GM18511 (cell line): Measurements from ENCODE around the gene CANT1.
"Not testable (repeated sequence)": the region's sequence is repeated elsewhere in the genome, so short reads cannot be mapped to it uniquely, and the experiment has no call there.

Experiments
- ATAC-seq: cut with Tn5 transposase; IDR thresholded peaks from one replicate; pipeline ENCODE4 v1.9.1; 2021; ENCODE audit warnings: mild to moderate bottlenecking, moderate library complexity; ENCODE audit not compliant: unreplicated experiment

The CANT1 gene

DNA sequence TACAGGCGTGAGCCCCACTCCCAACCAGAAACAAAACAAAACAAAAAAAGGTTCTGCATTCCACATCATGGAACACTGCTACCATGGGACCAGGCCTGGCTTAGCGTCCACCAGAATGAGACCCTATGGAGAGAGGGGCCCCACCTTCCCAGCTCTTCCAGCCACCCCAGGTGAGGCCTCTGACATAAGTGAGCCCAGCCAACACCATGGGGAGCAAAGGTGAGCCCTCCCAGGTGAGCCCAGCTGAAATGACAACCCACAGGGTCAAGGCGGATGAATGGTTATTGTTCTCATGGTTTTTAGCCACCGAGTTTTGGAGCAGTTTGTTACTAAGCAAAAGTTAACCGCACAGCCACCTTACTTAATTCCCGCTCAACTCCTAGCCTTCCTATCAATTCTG, 46.2 kb downstream of the CANT1 start:
- ATAC-seq, result no peak

DNA sequence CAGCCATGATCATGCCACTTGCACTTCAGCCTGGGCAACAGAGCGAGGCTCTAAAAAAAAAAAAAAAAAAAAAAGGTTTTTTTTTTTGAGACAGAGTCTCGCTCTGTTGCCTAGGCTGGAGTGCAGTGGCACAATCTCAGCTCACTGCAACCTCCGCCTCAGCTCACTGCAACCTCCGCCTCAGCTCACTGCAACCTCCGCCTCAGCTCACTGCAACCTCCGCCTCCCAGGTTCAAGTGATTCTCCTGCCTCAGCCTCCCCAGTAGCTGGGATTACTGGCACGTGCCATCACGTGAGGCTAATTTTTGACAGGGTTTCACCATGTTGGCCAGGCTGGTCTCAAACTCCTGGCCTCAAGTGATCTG, 46.6 kb downstream of the CANT1 start:
- not testable (repeated sequence) for ATAC-seq

DNA sequence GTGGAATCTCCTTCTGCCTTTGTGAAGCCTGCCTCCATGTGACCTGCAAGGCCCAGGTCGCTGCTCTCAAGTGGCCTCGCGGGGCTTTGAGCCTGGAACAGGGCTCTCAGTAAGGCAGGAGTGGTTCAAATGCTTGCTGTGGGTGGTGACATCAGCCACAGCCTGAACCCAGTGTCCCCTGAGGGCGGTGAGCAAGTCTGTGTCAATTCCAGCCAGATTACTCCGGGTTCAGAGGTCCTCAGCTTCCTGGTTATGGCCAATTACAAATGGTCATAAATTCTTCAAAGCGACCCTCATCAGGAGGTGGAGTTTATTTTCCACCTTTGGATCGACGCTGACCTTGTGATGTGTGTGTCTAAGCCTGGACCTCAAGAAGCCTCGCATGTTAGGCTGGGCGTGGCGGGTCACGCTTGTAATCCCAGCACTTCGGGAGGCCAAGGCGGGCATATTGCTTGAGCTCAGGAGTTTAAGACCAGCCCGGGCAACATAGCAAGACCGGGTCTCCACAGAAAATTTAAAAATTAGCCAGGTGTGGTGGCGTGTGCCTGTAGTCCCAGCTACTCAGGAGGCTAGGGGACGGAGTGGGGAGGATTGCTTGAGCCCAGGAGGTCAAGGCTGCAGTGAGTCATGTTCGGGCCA, 47.1 kb downstream of the CANT1 start:
- ATAC-seq, result no peak

DNA sequence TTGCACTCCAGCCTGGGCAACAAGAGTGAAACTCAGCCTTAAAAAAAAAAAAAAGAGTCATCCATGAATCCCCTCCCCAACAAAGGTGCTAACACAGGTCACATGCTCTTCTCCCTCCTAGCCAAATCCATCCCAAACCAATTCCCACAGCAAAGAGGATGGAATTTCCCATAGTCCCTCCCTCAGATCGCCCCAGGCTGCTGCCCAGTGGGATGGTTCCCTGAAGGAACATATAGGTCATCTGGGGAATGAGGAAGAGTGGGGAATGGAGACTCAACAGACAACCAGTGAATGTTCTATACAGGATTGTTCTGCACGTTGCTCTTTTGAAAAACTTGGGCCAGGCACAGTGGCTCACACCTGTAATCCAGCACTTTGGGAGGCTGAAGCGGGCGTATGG, 48.0 kb downstream of the CANT1 start:
- ATAC-seq, result no peak

DNA sequence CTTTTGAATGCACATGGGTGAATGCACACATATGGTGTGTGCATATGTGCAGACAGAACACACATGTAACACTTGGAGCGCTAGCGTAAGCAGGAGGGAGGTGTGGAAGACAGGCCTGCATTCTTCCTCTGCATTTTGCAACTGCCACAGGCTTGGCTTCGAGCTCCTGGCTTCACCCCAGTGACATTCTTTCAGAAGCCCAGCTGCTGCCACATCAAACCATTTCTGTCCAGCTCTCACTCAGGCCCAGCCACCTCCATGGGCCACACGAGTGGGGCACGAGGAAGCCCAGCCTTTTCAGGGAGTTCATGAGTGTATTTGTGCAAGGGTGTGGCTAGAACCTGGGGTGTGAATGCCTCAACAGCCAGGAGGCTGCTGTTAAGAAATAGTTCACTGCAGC, 48.6 kb downstream of the CANT1 start:
- no peak for ATAC-seq

DNA sequence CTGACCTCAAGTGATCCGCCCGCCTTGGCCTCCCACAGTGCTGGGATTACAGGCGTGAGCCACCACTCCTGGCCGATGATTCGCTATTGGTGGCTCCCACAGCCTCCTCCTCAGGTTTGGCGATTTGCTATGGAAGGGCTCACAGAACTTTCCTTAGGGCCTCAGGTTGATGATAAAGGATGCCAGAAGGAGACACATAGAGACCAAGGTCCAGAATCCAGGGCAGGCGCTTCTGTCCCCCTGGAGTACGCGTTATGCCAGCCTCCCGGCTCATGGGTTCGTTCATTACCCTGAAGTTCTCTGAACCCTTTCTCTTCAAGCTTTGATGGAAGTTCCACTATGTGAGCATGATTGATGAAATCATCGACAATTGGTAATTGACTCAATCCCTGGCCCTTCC, 49.8 kb downstream of the CANT1 start:
- ATAC-seq, result no peak

DNA sequence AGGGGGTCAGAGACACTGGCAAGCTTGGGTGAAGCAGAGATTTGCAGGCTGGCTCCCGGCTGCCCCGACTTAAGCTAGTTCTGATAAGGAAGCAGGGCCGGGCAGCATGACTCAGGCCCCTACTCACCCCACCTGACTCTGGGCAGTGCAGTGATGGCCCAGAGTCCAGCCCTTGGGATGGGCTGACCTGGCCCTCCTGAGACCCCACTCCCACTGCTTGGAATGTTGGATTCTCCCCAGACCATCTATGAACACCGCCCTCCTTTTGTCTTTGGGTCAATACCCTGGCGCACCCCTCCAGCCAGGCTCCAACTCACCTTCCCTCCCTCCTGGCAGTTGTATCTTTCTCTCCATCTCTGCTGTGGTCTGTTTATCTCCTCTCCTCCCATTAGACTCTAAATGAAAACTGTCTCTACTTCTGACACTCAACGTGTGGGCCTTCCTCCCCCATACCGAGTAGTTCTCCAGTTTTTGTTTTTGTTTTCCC, 50.9 kb downstream of the CANT1 start:
- no peak for ATAC-seq

DNA sequence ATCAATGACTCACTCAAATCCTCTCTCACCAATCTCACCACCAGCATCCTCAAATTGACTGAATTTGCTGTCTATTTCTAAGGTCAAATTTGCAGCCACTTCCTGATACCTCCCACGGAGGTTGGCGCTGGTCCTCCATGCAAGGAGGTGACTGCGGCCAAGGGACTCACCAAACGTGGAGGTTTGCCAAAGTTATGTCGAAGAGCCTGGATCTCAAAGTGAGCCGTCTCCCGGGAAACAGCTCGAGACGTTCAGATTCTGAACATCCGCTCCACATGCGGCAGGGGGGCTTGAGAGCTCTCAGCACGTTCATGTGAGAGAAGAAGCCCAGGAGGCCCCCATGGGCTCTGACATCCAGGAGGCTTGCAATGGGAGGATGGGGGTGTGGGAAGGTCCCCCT, 52.4 kb downstream of the CANT1 start:
- ATAC-seq, result no peak

DNA sequence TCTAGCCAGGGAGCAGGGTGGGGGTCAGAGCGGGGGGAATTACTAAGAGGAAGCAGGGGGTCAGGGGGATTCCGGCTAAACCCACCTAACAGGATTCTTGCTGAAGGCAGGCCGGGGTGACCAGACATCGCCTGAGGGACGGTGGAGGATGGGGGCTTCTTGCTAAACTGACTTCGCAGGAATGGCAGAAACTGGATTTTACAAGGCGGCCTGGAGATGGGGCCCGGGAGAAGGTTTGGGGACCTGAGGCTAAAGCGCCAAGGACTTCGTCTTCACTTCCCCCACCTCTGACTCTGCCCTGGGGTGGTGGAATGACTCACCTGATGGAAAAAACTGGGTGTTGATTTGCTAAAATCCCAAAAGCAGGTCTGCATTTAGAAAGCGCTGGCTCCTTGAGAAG, 53.3 kb downstream of the CANT1 start:
- ATAC-seq, result no peak

DNA sequence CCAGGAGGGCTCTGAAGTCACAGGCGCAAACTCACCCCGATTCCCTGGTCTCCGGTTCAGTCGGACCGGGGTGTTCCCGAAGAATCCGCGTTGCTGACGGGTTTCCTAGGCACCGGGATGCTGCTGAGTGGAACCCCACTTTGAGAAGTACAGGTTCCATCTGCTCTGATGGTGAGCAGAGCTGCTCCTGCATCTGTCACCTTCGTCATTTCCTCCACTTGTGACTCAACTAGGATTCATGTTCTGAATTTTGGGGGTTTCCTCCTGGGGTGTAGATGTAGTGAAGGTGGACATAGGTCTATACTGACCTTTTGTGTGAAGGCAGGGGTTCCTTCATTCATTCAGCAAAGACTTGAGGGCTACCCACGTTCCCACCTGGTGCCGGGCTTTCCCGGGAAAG, 54.9 kb downstream of the CANT1 start:
- no peak for ATAC-seq

DNA sequence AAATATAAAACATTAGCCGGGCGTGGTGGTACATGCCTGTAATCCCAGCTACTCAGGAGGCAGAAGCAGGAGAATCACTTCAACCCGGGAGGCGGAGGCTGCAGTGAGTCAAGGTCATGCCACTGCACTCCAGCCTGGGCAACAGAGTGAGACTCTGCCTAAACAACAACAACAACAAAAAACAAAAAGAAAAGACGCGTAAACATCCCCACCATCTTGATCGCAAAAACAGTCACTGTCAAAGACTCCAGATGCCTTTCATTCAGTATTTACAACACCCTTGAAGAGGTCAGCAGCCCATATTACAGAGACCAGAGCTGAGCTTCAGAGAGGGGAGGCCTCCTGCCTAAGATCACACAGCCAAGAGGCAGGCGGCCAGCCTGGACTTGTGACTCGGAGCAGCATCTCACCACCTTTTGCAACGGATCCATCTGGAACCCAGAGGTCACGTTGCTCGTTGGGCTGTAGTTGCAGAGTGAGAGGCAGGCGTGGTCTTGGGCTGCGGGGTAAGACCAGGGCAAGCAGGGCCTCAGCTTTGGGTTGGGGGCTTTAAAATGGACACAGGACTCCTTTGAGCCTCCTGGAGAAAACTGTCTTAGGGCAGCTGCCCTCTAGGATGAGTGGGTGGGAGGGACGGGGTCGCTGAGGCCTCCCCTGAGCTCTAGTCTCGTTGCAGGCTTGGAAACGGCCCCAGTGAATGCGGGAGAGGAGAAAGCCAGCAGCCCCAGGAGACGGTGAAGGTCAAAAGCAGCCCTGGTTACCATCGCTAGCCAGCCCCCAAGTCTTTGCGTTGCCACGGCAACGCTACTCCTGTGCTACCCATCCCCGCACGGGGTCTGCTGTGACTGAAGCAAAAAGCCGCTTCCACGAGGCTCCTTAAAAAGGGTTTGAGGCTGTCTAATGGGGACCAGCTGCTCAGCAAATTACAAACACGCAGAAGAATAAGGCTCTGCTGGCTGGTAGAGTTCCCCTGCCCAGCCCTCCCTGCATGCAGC, 55.9 kb downstream of the CANT1 start:
- ATAC-seq, result no peak

DNA sequence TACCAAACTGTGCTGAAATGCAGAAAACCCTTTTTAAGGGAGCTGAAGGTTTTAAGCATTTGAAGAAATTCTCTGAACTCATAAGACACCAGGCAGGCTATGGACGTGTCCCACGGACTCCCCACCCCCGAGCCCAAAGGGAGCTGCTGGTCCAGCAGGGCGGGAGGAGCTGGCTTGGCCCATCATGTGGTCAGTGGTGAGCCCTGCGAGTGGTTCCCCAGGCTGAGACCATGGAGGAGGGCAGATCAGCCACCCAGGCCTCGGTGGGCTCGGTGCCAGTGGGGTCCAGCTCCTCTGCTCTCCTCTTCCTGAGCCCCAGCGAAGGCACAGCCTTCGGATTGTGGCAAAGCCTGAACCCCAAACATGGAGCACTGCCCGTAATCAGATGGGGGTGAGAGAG, 56.9 kb downstream of the CANT1 start:
- no peak for ATAC-seq

DNA sequence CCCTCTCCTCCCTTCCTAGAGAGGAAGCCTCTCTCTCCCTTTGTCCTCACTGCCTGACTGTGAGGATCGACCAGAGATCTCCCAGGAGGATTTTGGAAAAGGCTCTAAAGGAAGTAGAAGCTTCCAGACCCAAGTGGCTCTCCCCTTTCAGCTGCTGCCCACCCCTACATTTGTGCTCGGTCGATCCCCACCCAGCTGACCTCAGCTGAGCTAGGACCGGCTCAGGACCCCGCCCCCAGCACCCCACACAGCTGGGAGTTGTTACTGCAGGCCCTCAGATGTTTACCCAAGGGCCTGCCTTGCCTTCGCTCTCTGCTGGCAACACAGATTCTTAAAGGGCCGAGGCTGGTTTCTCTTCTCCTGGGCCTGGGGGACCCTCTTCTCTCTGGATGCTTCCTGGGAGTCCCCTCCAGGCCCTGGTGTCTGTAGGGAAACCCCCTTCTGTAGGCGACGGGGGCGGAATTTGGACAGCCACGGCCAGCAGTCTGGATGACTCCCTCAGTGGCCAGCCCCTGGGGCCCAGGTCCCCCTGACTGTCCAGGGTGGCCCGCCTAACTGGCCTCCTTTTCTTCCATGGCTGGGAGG, 57.5 kb downstream of the CANT1 start:
- no peak for ATAC-seq

DNA sequence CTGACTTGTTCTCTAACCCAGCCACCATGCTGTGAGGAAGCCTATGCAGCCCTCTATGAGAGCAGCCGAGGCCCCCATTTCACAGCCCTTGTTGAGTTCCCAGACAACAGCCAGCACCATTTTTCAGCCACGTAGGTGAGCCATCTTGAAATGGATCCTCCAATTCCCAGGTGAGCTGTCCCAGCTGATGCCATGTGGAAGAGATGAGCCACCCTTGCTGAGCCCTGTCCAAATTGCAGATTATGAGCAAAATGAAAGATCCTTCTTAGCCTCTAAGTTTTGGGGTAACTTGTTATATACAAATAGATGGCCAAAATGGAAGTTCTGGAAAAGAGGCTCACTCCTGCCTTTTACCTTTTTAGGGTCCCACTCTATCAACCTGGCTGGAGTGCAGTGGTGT, 58.7 kb downstream of the CANT1 start:
- no peak for ATAC-seq

DNA sequence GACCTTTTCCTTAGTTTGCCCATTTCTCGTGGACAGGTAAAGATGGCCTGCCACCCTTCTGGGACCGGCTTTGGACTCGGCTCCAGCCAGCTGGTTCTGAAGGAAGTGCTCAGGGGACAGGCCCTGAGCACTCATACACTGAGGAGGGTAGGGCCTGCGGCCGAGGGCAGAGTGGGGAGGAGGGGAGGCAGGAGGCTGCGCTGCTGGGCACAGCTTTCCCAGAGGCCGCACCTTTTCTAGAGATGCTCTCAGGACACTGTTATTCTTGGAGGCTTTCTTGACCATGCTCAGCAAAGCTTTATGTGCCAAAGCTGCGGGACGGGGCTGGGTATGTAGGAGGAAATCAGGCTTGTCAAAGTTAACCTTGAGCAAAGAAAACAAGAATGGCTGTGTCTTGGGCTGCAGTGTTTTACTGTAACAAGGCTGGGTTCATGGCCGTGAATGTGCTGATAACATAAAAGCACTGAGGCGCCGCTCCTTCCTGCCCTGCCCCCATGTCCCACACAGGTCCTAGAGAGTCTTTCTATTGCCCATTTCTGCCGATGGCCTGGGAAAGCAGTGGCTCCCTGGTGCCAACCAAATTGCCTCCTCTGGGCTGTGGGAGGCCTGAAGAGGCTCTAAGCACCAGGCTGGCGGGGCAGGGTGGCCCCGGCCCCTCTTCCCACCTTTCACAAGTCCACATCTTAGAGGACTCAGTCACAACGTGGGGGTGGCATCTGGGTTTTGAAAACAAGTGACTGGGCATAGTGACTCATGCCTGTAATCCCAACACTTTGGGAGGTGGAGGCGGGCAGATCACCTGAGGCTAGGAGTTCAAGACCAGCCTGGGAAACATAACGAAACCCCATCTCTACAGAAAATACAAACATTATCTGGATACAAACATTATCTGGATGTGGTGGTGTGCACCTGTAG, 62.1 kb downstream of the CANT1 start:
- no peak for ATAC-seq

DNA sequence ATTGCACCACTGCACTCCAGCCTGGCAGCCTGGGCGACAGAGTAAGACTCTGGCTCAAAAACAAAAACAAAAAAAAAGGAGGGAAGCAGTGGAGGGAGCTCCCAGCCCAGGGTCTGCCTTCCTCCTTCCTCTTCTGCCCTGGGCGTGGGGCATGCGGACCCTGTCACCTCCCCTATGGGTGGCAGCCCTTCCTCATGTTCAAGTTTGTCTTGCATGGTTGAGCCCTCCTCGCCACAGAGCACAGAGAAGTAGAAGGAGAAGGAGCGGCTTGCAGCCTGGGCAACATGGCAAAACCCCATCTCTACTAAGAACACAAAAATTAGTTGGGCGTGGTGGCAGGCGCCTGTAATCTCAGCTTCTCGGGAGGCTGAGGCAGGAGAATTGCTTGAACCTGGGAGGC, 62.9 kb downstream of the CANT1 start:
- no peak for ATAC-seq

DNA sequence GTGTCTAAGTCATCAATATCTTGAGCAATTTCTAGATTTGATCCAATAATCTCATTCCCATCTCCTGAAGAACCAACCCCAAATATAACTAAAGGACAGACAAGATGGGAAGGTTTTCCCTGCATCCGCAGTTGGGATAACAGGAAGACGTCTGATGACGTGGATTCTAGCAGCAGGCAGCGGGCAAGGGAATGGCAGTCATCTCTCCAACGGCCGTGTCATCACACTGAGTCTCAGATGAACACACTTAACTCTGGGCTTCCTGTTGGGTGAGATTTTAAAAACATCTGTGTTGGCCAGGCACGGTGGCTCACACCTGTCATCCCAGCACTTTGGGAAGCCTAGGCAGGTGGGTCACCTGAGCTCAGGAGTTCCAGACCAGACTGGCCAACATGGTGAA, 63.4 kb downstream of the CANT1 start:
- ATAC-seq, result no peak

DNA sequence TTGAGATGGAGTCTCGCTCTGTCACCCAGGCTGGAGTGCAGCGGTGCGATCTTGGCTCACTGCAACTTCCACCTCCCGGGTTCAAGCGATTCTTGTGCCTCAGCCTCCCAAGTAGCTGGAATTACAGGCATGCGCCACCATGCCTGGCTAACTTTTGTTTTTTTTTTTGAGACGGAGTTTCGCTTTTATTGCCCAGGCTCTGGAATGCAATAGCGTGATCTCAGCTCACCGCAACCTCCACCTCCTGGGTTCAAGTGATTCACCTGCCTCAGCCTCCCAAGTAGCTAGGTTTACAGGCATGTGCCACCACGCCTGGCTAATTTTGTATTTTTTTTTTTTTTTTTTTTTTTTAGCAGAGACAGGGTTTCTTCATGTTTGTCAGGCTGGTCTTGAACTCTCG, 64.1 kb downstream of the CANT1 start:
- ATAC-seq, result not testable (repeated sequence)

DNA sequence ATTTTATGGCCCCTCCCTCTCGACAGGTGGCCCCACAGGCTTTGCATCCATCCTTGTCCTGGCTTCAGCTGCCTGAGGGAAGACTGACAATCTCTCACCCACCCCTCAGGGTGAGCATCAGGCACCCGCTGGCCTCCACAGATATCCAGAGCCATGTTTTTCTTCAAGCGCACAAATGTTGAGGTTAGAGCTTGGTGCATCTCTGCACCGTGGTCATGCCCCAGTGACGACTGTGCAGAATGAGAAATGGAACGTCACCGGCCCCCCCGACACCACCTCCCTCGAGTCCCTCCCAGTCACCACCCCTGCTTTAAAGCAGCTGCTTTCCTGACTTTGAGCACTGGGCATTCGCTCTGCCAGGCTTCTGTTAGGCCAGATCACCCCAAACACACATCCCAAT, 64.6 kb downstream of the CANT1 start:
- no peak for ATAC-seq

DNA sequence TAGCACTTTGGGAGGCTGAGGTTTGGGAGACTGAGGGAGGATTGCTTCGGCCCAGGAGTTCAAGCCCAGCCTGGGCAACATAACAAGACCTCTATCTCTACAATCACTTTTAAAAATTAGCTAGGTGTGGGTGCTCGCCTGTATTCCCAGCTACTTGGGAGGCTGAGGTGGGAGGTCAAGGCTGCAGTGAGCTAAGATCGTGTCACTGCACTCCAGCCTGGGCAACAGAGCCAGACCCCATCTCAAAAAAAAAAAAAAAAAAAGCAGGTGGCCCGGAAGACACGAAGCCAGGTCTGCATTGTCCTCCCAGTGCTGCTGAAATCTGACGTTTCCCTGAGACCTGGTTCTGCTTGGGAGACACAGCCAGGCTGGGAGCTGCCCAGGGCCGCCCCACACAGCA, 65.5 kb downstream of the CANT1 start:
- ATAC-seq, result no peak
